Transverse colon (tissue), 3 donors: ENCODE data around the gene PHF21B.

ENCODE experiments used
- CTCF ChIP-seq, 5 experiments: fragments of 200-600 bp in 3 of 5; fragments of 450-650 bp in 2 of 5; sonication (generic) in 3 of 5; IDR thresholded peaks; 1 replicate in 2 of 5; 2 replicates in 3 of 5; pipeline ENCODE4 v1.5.1; 2016 to 2017; ENCODE audit warnings: antibody characterized with exemption in 5 of 5, inconsistent platforms in 3 of 5, mild to moderate bottlenecking in 2 of 5, moderate library complexity in 1 of 5
- EP300 ChIP-seq: sonication (generic); formaldehyde crosslinking; IDR thresholded peaks from one replicate; pipeline ENCODE4 v1.6.1; 2017; ENCODE audit warnings: antibody characterized with exemption, low read depth
- POLR2A ChIP-seq: fragments of 450-650 bp; IDR thresholded peaks from one replicate; pipeline ENCODE4 v1.6.1; 2016; ENCODE audit warnings: antibody characterized with exemption, mild to moderate bottlenecking, moderate library complexity

- TF ChIP-seq POLR2A = no peak
- TF ChIP-seq EP300 = no peak
- TF ChIP-seq CTCF (IDR thresholded peaks at IDR 0.05) = no peak
These were observed 153.9 kb downstream of the PHF21B start for GRCh38 chr22:44855855-44856254.
